Measurements from ENCODE around the gene DSG3. TPM values are rescaled to one million over a fixed set of nuclear protein-coding genes. Genes with fewer than 3 reads are reported as not detected.

Gene DSG3
- total RNA-seq, 1 experiment from 2014 or later = 0.04 TPM

GRCh38 chr18:31410716-31411483, 36.6 kb upstream of the DSG3 start:
- H3K4me1 Mint-ChIP-seq = no peaks in the 10 kb centered on the region
- H2AFZ ChIP-seq (ENCODE audit: low read length) = no peak overlapping the region

More at GRCh38 chr18:31410716-31411483, 36.6 kb upstream of the DSG3 start:
- Histone ChIP-seq H4K5ac (ENCODE audit: insufficient read length, low read depth, low read length) (no peak overlapping the region), H4K8ac (replicated peaks; ENCODE audit: insufficient read length, low read depth, low read length) (no peak overlapping the region), H3K9me3 (ENCODE audit: control insufficient read depth, low read depth, low read length) (no peaks in the 10 kb centered on the region), H3K23ac (ENCODE audit: insufficient read length, low read depth, low read length) (no peak overlapping the region), H2AK5ac (ENCODE audit: insufficient read length, low read length) (no peak overlapping the region), H3K9ac (ENCODE audit: extremely low read depth, insufficient read length, low read length) (no peak overlapping the region), H3K4me2 (ENCODE audit: insufficient read depth, insufficient read length, low read length) (no peak overlapping the region), H2BK12ac (ENCODE audit: insufficient read length, low read depth, low read length) (no peak overlapping the region), H3T11ph (ENCODE audit: low read length) (no peak overlapping the region), H3K56ac (ENCODE audit: insufficient read length, low read depth, low read length) (no peak overlapping the region), H2BK120ac (ENCODE audit: low read depth, low read length, poor library complexity, severe bottlenecking) (no peak overlapping the region), H4K20me1 (ENCODE audit: control insufficient read depth, insufficient read depth, insufficient read length) (no peaks in the 10 kb centered on the region), H3K18ac (ENCODE audit: insufficient read length, low read depth, low read length) (no peak overlapping the region), H3K79me1 (ENCODE audit: insufficient read depth, low read depth, low read length, poor library complexity, severe bottlenecking) (no peaks in the 10 kb centered on the region), H4K91ac (ENCODE audit: insufficient read length, low read depth, low read length) (no peak overlapping the region), H2BK20ac (ENCODE audit: low read depth, low read length, poor library complexity, severe bottlenecking) (no peak overlapping the region), H2BK5ac (ENCODE audit: insufficient read length, low read length) (no peak overlapping the region), H3K27me3 (ENCODE audit: insufficient read depth, low read length) (no peaks in the 10 kb centered on the region), H3K14ac (ENCODE audit: insufficient read depth, low read length) (no peak overlapping the region), H3K4ac (ENCODE audit: low read depth, low read length) (no peak overlapping the region), H3K4me1 (ENCODE audit: insufficient read depth, low read length) (no peaks in the 10 kb centered on the region), H2BK15ac (ENCODE audit: low read depth, low read length) (no peak overlapping the region), H3K27ac (ENCODE audit: insufficient read length, low read depth, low read length) (no peak overlapping the region), H3K23me2 (ENCODE audit: insufficient read length, low read depth, low read length, poor library complexity, severe bottlenecking) (no peaks in the 10 kb centered on the region), H3K79me2 (ENCODE audit: insufficient read depth, low read length) (no peaks in the 10 kb centered on the region)
- Mint-ChIP-seq H3K4me3 (no peak overlapping the region), H3K27me3 (ENCODE audit: low read depth) (no peaks in the 10 kb centered on the region), H3K27ac (no peak overlapping the region), H3K36me3 (ENCODE audit: insufficient read depth in 1 of 3, low read depth in 3 of 3) (no peaks in the 10 kb centered on the region), H3K9me3 (peaks cover 0 to 4% of the 10 kb centered on the region in 2 experiments; a peak in 1 of 5 replicates)
- no CpG with 5 or more reads among the region's 37 CpGs for WGBS (ENCODE audit: extremely low coverage, insufficient read length, low lambda C conversion rate)
- no peak for TF ChIP-seq CTCF (conservative IDR thresholded peaks at IDR 0.05)
- peak; percentile 33 for DNase-seq
